ENCODE measurements around the gene DCST1. TPM values are rescaled to one million over a fixed set of nuclear protein-coding genes. Genes with fewer than 3 reads are reported as not detected.

DCST1 gene
- total RNA-seq, 2 experiments from 2014 or later = 0.33 to 0.39 TPM

DNA sequence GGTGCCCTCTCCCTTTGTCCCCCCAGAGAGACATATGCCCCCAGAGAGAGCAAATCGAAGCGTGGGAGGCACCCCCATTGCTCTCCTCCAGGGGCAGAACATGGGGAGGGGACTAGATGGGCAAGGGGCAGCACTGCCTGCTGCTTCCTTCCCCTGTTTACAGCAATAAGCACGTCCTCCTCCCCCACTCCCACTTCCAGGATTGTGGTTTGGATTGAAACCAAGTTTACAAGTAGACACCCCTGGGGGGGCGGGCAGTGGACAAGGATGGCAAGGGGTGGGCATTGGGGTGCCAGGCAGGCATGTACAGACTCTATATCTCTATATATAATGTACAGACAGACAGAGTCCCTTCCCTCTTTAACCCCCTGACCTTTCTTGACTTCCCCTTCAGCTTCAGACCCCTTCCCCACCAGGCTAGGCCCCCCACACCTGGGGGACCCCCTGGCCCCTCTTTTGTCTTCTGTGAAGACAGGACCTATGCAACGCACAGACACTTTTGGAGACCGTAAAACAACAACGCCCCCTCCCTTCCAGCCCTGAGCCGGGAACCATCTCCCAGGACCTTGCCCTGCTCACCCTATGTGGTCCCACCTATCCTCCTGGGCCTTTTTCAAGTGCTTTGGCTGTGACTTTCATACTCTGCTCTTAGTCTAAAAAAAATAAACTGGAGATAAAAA, 53.4 kb downstream of the DCST1 start:
- peak overlapping the region; percentile 66 for H3K4me3 Mint-ChIP-seq
- H3K27me3 ChIP-seq (ENCODE audit: control insufficient read depth in 1 of 2, insufficient read depth in 2 of 2, low read length in 2 of 2) = peaks cover 24 to 25% of the 10 kb centered on the region in 2 experiments
- no peak overlapping the region for H3K27ac Mint-ChIP-seq
- no peaks in the 10 kb centered on the region for H3K36me3 ChIP-seq (ENCODE audit: insufficient read depth, low read length)
- peaks cover 3% of the 10 kb centered on the region for H3K36me3 Mint-ChIP-seq (ENCODE audit: low read depth)
- ChIA-PET CTCF (interaction anchor here (0.6 to 3.0 kb wide), 9 partner anchors 9 to 119 kb away, joined by 3 to 78 read pairs (median 6); partner anchors contain the start of genes EFNA4 and KRTCAP2), POLR2A (no interaction called here)
- DNase-seq (no peak), ATAC-seq (ENCODE audit: poor library complexity) (no peak)
- peaks cover 55% of the 10 kb centered on the region for H3K4me1 ChIP-seq (ENCODE audit: insufficient read depth, low read length)
- peaks cover 0 to 15% of the 10 kb centered on the region in 2 experiments for H3K9me3 ChIP-seq (ENCODE audit: control insufficient read depth in 1 of 2, insufficient read depth in 1 of 2, low read length in 2 of 2)
- no peak overlapping the region for H3K27ac ChIP-seq (ENCODE audit: low read depth in 1 of 2, low read length in 2 of 2)
- H3K9me3 Mint-ChIP-seq = no peaks in the 10 kb centered on the region
- no peak overlapping the region for H3K4me3 ChIP-seq (ENCODE audit: low read length)
- TF ChIP-seq, protein P1, sequence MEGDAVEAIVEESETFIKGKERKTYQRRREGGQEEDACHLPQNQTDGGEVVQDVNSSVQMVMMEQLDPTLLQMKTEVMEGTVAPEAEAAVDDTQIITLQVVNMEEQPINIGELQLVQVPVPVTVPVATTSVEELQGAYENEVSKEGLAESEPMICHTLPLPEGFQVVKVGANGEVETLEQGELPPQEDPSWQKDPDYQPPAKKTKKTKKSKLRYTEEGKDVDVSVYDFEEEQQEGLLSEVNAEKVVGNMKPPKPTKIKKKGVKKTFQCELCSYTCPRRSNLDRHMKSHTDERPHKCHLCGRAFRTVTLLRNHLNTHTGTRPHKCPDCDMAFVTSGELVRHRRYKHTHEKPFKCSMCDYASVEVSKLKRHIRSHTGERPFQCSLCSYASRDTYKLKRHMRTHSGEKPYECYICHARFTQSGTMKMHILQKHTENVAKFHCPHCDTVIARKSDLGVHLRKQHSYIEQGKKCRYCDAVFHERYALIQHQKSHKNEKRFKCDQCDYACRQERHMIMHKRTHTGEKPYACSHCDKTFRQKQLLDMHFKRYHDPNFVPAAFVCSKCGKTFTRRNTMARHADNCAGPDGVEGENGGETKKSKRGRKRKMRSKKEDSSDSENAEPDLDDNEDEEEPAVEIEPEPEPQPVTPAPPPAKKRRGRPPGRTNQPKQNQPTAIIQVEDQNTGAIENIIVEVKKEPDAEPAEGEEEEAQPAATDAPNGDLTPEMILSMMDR (IDR thresholded peaks at IDR 0.05) = no peak
- H3K4me1 Mint-ChIP-seq (ENCODE audit: low read depth) = peaks cover 46% of the 10 kb centered on the region
- peaks cover 26% of the 10 kb centered on the region for H3K27me3 Mint-ChIP-seq
- intact Hi-C loops (cut with DNase I, micrococcal nuclease) = loop anchor here (2.0 to 10.0 kb wide), 6 partner anchors 44 to 762 kb away; partner anchors contain the start of genes AQP10 (in 1 of the 2), ATP8B2 (in 1 of the 2), IL6R (in 1 of the 2) and PBXIP1 (in 1 of the 2)

DNA sequence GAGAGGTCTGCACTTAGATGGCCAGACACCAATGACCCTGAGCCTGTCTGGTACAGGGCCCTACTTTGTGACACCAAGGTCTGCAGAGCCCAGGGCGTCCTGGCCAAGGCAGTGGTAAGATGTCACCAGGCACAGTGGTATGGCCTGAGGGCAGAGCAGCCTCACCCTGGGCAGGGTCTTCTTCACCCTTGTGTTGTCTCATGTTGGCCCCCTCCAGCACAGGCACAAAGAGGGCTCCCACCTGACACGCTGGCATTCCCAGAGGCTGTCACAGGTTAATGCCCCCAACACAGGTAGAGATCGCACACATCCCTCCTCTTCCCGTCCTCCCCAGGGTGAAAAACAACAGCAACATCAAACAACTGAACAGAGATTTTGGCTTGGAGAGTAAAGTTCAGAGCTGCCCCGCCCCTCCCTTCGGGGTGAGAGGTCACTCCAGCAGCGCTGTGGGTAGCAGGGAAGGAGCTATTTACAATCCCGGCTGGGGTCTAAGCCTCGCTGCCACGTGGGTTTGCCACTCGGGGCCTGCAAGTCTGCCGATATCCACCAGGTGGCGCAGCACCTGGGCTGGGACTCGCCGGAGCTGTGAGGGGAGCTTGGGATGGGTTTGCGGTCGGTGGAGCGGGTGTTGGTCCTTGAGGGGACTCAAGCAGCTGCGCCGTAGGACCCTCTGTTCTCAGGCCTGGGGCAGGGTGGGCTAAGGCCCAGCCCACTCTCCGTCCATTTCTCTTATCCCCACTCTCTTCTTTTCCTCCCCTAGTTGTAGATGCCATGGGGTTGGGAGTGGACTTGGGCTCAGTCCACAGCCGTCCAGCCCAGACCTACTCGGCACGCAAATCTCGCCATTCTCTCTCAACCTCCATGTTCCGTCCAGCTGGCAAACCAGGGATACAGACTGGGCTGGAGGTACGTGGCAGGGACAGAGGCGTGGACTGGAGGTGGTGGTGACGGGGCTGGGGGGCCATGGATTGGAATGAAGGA, 57.7 kb downstream of the DCST1 start:
- intact Hi-C loops (cut with DNase I, micrococcal nuclease) = loop anchor here (1.0 to 10.0 kb wide), 5 partner anchors 36 to 503 kb away; partner anchors contain the start of gene EFNA1 (in 1 of the 2)
- Mint-ChIP-seq H3K4me1 (ENCODE audit: low read depth) (peaks cover 10% of the 10 kb centered on the region), H3K36me3 (ENCODE audit: low read depth) (no peaks in the 10 kb centered on the region), H3K9me3 (no peaks in the 10 kb centered on the region), H3K27me3 (no peaks in the 10 kb centered on the region), H3K27ac (no peak overlapping the region), H3K4me3 (no peak overlapping the region)
- no peak overlapping the region for H3K27ac ChIP-seq (ENCODE audit: low read depth in 1 of 2, low read length in 2 of 2)
- H3K9me3 ChIP-seq (ENCODE audit: control insufficient read depth in 1 of 2, insufficient read depth in 1 of 2, low read length in 2 of 2) = no peaks in the 10 kb centered on the region
- ATAC-seq (ENCODE audit: poor library complexity) (peak; percentile 91), DNase-seq (peak; percentile 67 to 88 (median 76))
- H3K4me1 ChIP-seq (ENCODE audit: insufficient read depth, low read length) = peaks cover 13% of the 10 kb centered on the region
- ChIA-PET POLR2A (interaction anchor here (1.0 to 1.1 kb wide), 3 partner anchors 21 to 81 kb away, joined by 3 to 9 read pairs (median 7); partner anchors contain the start of gene KRTCAP2), CTCF (interaction anchor here (0.5 to 2.0 kb wide), 21 partner anchors 11 to 517 kb away, joined by 3 to 29 read pairs (median 4); partner anchors contain the start of genes ADAM15, DPM3, KRTCAP2 and PYGO2)
- TF ChIP-seq, protein P1 (IDR thresholded peaks at IDR 0.05) = peak; percentile 91
- H3K36me3 ChIP-seq (ENCODE audit: insufficient read depth, low read length) = no peaks in the 10 kb centered on the region
- no peaks in the 10 kb centered on the region for H3K27me3 ChIP-seq (ENCODE audit: control insufficient read depth in 1 of 2, insufficient read depth in 2 of 2, low read length in 2 of 2)
- no peak overlapping the region for H3K4me3 ChIP-seq (ENCODE audit: low read length)

DNA sequence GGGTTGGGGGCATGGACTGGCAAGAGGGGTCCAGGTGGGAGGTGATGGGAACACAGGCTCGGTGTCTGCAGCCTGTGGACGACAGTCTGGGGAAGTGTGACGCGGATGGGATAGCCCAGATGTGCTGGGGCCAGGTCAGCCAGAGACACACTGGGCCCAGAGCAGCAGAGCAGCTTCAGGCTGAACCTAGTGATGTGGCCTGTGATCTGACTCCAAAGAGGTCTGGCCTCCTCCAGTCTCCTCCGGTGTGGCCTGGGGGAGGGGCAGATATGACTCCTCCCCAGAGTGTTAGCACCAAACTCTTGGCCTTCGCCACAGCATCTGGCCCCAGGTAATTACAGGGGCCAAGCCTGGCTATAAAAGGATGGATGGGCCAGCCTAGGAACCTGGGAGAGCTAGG, 58.5 kb downstream of the DCST1 start:
- H3K27me3 Mint-ChIP-seq = no peaks in the 10 kb centered on the region
- ATAC-seq (ENCODE audit: poor library complexity) = no peak
- Histone ChIP-seq H3K36me3 (ENCODE audit: insufficient read depth, low read length) (no peaks in the 10 kb centered on the region), H3K4me1 (ENCODE audit: insufficient read depth, low read length) (peaks cover 9% of the 10 kb centered on the region), H3K4me3 (ENCODE audit: low read length) (no peak overlapping the region), H3K27ac (ENCODE audit: low read depth in 1 of 2, low read length in 2 of 2) (no peak overlapping the region), H3K27me3 (ENCODE audit: control insufficient read depth in 1 of 2, insufficient read depth in 2 of 2, low read length in 2 of 2) (no peaks in the 10 kb centered on the region), H3K9me3 (ENCODE audit: control insufficient read depth in 1 of 2, insufficient read depth in 1 of 2, low read length in 2 of 2) (no peaks in the 10 kb centered on the region)
- ChIA-PET CTCF (interaction anchor here (0.5 to 2.0 kb wide), 19 partner anchors 12 to 516 kb away, joined by 3 to 29 read pairs (median 4); partner anchors contain the start of genes ADAM15, DPM3, KRTCAP2 and PYGO2), POLR2A (interaction anchor here (1.1 kb wide), 2 partner anchors 76 to 81 kb away, joined by 7 to 9 read pairs; partner anchors contain the start of gene KRTCAP2)
- H3K9me3 Mint-ChIP-seq = no peaks in the 10 kb centered on the region
- no peak overlapping the region for H3K4me3 Mint-ChIP-seq
- H3K36me3 Mint-ChIP-seq (ENCODE audit: low read depth) = no peaks in the 10 kb centered on the region
- TF ChIP-seq, protein P1 (IDR thresholded peaks at IDR 0.05) = no peak
- intact Hi-C loops (cut with DNase I, micrococcal nuclease) = loop anchor here (5.0 to 10.0 kb wide), 3 partner anchors 35 to 503 kb away; partner anchors contain the start of gene EFNA1 (in 1 of the 2)
- DNase-seq = peak in 1 of 14 experiments; percentile 35
- H3K27ac Mint-ChIP-seq = no peak overlapping the region
- peaks cover 10% of the 10 kb centered on the region for H3K4me1 Mint-ChIP-seq (ENCODE audit: low read depth)
